Measurements from ENCODE around the gene HOMEZ.
A peak's percentile ranks its signal among the peaks of the same experiment; 100 is the strongest.
"Not testable (repeated sequence)": the region's sequence is repeated elsewhere in the genome, so short reads cannot be mapped to it uniquely, and the experiment has no call there.

The HOMEZ gene

DNA sequence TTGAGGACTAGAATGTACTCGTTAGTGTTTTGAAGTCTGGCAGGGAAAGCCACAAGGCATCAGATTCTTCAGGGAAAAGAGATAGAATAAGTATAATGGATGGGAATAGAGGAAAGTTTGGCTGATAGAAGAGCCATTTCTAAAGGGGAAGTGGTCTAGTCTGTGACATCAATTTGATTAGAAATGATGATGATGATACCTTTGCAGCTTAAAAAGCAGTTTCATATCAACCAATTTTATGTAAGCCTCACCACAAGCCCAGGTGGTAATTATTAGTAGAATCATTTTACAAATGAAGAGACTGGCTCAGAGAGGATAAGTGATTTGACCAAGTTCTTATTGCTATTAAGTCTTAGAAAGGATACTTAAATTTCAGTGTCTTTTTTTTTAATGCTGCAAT, 45.3 kb downstream of the HOMEZ start:
- TF ChIP-seq CTCF (IDR thresholded peaks at IDR 0.05; ENCODE audit: borderline replicate concordance, extremely low read depth, low read length, poor library complexity, severe bottlenecking) (no peak), EZH2 (IDR thresholded peaks at IDR 0.05; ENCODE audit: borderline replicate concordance, low read depth, low read length, severe bottlenecking) (no peak)
- Histone ChIP-seq H2AFZ (ENCODE audit: low read depth, low read length) (no peak overlapping the region), H3K27me3 (ENCODE audit: insufficient read depth, low read length, poor library complexity) (peaks cover 11% of the 10 kb centered on the region), H3K9me3 (ENCODE audit: insufficient read depth, low read length, severe bottlenecking) (no peaks in the 10 kb centered on the region), H3K9ac (ENCODE audit: low read depth, low read length) (no peak overlapping the region), H3K79me2 (ENCODE audit: insufficient read depth, low read length) (no peaks in the 10 kb centered on the region), H3K27ac (ENCODE audit: low read length) (no peak overlapping the region), H4K20me1 (ENCODE audit: insufficient read depth, low read length) (no peaks in the 10 kb centered on the region), H3K4me3 (ENCODE audit: low read depth in 1 of 2, low read length in 2 of 2) (no peak overlapping the region), H3K4me1 (ENCODE audit: insufficient read depth, low read length) (no peaks in the 10 kb centered on the region), H3K4me2 (ENCODE audit: insufficient read depth, low read length) (no peak overlapping the region), H3K36me3 (ENCODE audit: insufficient read depth, low read length) (no peaks in the 10 kb centered on the region)
- DNase-seq (no peak), ATAC-seq (ENCODE audit: insufficient read depth, low read depth) (no peak)

- no peak within 1 kb of the TSS for H2AFZ ChIP-seq (ENCODE audit: low read depth, low read length)
- ATAC-seq (ENCODE audit: insufficient read depth, low read depth) (no peak), DNase-seq (peak; percentile 8)
- H3K4me3 ChIP-seq (ENCODE audit: low read depth in 1 of 2, low read length in 2 of 2): no peak within 1 kb of the TSS
- H3K9ac ChIP-seq (ENCODE audit: low read depth, low read length): no peak within 1 kb of the TSS
- H4K20me1 ChIP-seq (ENCODE audit: insufficient read depth, low read length): no peaks in the 10 kb centered on the region
- no peaks in the 10 kb centered on the region for H3K9me3 ChIP-seq (ENCODE audit: insufficient read depth, low read length, severe bottlenecking)
- no peaks in the 10 kb centered on the region for H3K4me1 ChIP-seq (ENCODE audit: insufficient read depth, low read length)
- no peaks in the 10 kb centered on the region for H3K79me2 ChIP-seq (ENCODE audit: insufficient read depth, low read length)
- no peak within 1 kb of the TSS for H3K27ac ChIP-seq (ENCODE audit: low read length)
- no peak within 1 kb of the TSS for H3K4me2 ChIP-seq (ENCODE audit: insufficient read depth, low read length)
- TF ChIP-seq CTCF (IDR thresholded peaks at IDR 0.05; ENCODE audit: borderline replicate concordance, extremely low read depth, low read length, poor library complexity, severe bottlenecking) (no peak), EZH2 (IDR thresholded peaks at IDR 0.05; ENCODE audit: borderline replicate concordance, low read depth, low read length, severe bottlenecking) (no peak)
- peaks cover 4% of the 10 kb centered on the region for H3K27me3 ChIP-seq (ENCODE audit: insufficient read depth, low read length, poor library complexity)
- H3K36me3 ChIP-seq (ENCODE audit: insufficient read depth, low read length): no peaks in the 10 kb centered on the region
These were observed 47.9 kb downstream of the HOMEZ start, which contains the start of gene RNF212B for GRCh38 chr14:23237772-23238594. Gene RNF212B, plus strand, starts transcription at chr14:23237936. Its CDS starts 2,410 bp downstream, at chr14:23240346.

DNA sequence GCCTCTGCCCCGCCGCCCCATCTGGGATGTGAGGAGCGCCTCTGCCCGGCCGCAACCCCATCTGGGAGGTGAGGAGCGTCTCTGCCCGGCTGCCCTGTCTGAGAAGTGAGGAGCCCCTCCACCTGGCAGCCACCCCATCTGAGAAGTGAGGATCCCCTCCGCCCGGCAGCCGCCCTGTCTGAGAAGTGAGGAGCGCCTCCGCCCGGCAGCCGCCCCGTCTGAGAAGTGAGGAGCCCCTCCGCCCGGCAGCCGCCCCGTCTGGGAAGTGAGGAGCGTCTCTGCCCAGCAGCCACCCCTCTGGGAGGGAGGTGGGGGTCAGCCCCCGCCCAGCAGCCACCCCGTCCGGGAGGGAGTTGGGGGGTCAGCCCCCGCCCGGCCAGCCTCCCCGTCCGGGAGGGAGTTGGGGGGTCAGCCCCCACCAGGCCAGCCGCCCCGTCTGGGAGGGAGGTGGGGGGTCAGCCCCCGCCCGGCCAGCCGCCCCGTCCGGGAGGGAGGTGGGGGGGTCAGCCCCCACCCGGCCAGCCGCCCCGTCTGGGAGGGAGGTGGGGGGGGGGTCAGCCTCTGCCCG, 53.6 kb downstream of the HOMEZ start:
- not testable (repeated sequence) for H3K4me1 ChIP-seq (ENCODE audit: insufficient read depth, low read length); H3K27me3 ChIP-seq (ENCODE audit: insufficient read depth, low read length, poor library complexity); H3K36me3 ChIP-seq (ENCODE audit: insufficient read depth, low read length); H3K27ac ChIP-seq (ENCODE audit: low read length); H2AFZ ChIP-seq (ENCODE audit: low read depth, low read length); H3K4me3 ChIP-seq (ENCODE audit: low read depth in 1 of 2, low read length in 2 of 2); H3K9ac ChIP-seq (ENCODE audit: low read depth, low read length); DNase-seq; H3K79me2 ChIP-seq (ENCODE audit: insufficient read depth, low read length); H3K9me3 ChIP-seq (ENCODE audit: insufficient read depth, low read length, severe bottlenecking); H3K4me2 ChIP-seq (ENCODE audit: insufficient read depth, low read length); ATAC-seq (ENCODE audit: insufficient read depth, low read depth); H4K20me1 ChIP-seq (ENCODE audit: insufficient read depth, low read length)

DNA sequence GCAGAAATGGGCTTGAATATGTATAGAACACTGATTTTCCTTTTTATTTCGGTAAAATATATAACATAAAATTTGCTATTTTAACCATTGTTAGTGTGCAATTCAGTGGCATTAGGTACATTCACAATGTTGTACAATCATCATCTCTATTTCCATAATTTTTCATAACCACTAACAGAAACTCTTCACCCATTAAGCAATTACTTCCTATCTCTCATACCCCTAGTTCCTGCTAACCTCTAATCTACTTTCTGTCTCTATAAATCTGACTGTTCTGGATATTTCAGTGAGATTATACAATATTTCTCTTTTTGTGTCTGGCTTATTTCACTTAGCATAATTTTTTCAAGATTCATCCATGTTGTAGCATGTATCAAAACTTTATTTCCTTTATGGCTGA, 57.1 kb downstream of the HOMEZ start:
- Histone ChIP-seq H3K27me3 (ENCODE audit: insufficient read depth, low read length, poor library complexity) (no peaks in the 10 kb centered on the region), H3K9ac (ENCODE audit: low read depth, low read length) (no peak overlapping the region), H2AFZ (ENCODE audit: low read depth, low read length) (no peak overlapping the region), H3K4me1 (ENCODE audit: insufficient read depth, low read length) (no peaks in the 10 kb centered on the region), H3K27ac (ENCODE audit: low read length) (no peak overlapping the region), H3K79me2 (ENCODE audit: insufficient read depth, low read length) (no peaks in the 10 kb centered on the region), H3K4me3 (ENCODE audit: low read depth in 1 of 2, low read length in 2 of 2) (no peak overlapping the region), H3K36me3 (ENCODE audit: insufficient read depth, low read length) (no peaks in the 10 kb centered on the region), H3K4me2 (ENCODE audit: insufficient read depth, low read length) (no peak overlapping the region), H4K20me1 (ENCODE audit: insufficient read depth, low read length) (no peaks in the 10 kb centered on the region), H3K9me3 (ENCODE audit: insufficient read depth, low read length, severe bottlenecking) (no peaks in the 10 kb centered on the region)
- DNase-seq (no peak), ATAC-seq (ENCODE audit: insufficient read depth, low read depth) (no peak)
- no peak for TF ChIP-seq EZH2 (IDR thresholded peaks at IDR 0.05; ENCODE audit: borderline replicate concordance, low read depth, low read length, severe bottlenecking)

Measured in DND-41 (cell line).